Gastrocnemius medialis (tissue), 4 donors: ENCODE measurements around the gene NAAA. TPM values are rescaled to one million over a fixed set of nuclear protein-coding genes. Genes with fewer than 3 reads are reported as not detected.

Source experiments
- ATAC-seq, 2 donors: fragments of 150-250 bp; one replicate each; pipeline ENCODE4 v1.9.1; 2016
- DNase-seq, 2 donors: peaks; one replicate each; pipeline ENCODE4 v3.0.0-alpha.2; 2019
- H3K27ac ChIP-seq, 4 donors: fragments of 200-600 bp; sonication (generic); 1 replicate in 1 of 4; 2 replicates in 3 of 4; pipeline ENCODE4 v1.5.1; 2016 to 2018; ENCODE audit warnings: mild to moderate bottlenecking in 2 of 4, moderate library complexity in 1 of 4
- H3K27me3 ChIP-seq, 3 donors: fragments of 200-600 bp; sonication (generic) in 2 of 3; 1 replicate in 1 of 3; 2 replicates in 2 of 3; pipeline versions ENCODE4 v1.5.1 to v1.6.0; 2016 to 2019; ENCODE audit warnings: mild to moderate bottlenecking in 1 of 3, moderate library complexity in 1 of 3
- H3K36me3 ChIP-seq, 2 donors: fragments of 200-600 bp; sonication (generic) in 1 of 2; one replicate each; pipeline ENCODE4 v1.5.1; 2017 to 2018
- H3K4me1 ChIP-seq, 2 donors: fragments of 200-600 bp; sonication (generic) in 1 of 2; one replicate each; pipeline ENCODE4 v1.5.1; 2016 to 2017; ENCODE audit warnings: mild to moderate bottlenecking in 2 of 2
- H3K4me3 ChIP-seq, 4 donors: fragments of 200-600 bp; sonication (generic) in 3 of 4; 1 replicate in 1 of 4; 2 replicates in 3 of 4; pipeline ENCODE4 v1.5.1; 2016 to 2019; ENCODE audit warnings: mild to moderate bottlenecking in 2 of 4
- H3K9me3 ChIP-seq, 3 donors: fragments of 200-600 bp; sonication (generic) in 2 of 3; 1 replicate in 1 of 3; 2 replicates in 2 of 3; pipeline ENCODE4 v1.5.1; 2016 to 2019
- POLR2A ChIP-seq, 2 donors: fragments of 450-650 bp; IDR thresholded peaks; one replicate each; pipeline ENCODE4 v1.6.1; 2017; ENCODE audit warnings: antibody characterized with exemption in 2 of 2, mild to moderate bottlenecking in 2 of 2, moderate library complexity in 2 of 2
- in situ Hi-C, 4 donors: fragments of 200-750 bp; cut with MboI; loops; one replicate each; pipeline versions ENCODE4 v1.15.0 to v1.8.0; 2017; ENCODE audit warnings: low sequenced_read_pairs in 4 of 4
- intact Hi-C: fragments of 100-400 bp; cut with DNase I; formaldehyde crosslinking; loops from one replicate; pipeline ENCODE4 v1.15.1; 2023; ENCODE audit warnings: low total_unique reads
- total RNA-seq, 4 donors: library from RNA; depleted of rRNA; stranded (reverse); fragments of >200 nt; gene quantifications; one replicate each; pipeline versions ENCODE4 v1.1.0 to v1.2.3, GENCODE V29; 2016
- TF ChIP-seq, protein P1 (sequence below), 5 experiments: fragments of 450-650 bp in 3 of 5; fragments of 200-600 bp in 2 of 5; sonication (generic) in 2 of 5; IDR thresholded peaks in 4 of 5; conservative IDR thresholded peaks in 1 of 5; 1 replicate in 4 of 5; 2 replicates in 1 of 5; pipeline ENCODE4 v1.5.1; 2016 to 2019; ENCODE audit warnings: antibody characterized with exemption in 5 of 5, mild to moderate bottlenecking in 3 of 5, moderate library complexity in 3 of 5

Gene NAAA
- total RNA-seq, 4 donors from 2014 or later = 18.5 to 69.8 (median 42.3) TPM

DNA sequence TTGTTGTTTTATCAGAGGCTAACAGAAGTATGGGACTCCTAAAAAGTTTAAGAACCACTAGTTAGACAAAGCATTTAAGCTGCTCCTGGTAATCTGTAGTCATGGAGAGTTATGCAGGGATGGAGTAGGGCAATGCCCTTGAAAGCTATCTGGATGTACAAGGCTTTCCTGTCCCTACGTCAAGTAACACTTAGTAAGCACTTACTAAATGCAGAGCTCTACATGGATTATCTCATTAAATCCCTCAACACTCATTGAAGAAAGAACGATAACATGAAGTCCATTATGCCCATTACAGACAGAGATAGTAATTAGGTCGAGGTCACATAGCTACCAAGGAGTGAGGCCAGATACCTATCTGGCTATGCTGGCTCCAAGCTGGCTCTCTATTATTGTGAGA lies 71.7 kb downstream of the NAAA start:
- H3K27me3 ChIP-seq = no peaks in the 10 kb centered on the region
- no peak overlapping the region for H3K27ac ChIP-seq
- H3K4me1 ChIP-seq = no peaks in the 10 kb centered on the region
- no peaks in the 10 kb centered on the region for H3K36me3 ChIP-seq
- TF ChIP-seq, protein P1, sequence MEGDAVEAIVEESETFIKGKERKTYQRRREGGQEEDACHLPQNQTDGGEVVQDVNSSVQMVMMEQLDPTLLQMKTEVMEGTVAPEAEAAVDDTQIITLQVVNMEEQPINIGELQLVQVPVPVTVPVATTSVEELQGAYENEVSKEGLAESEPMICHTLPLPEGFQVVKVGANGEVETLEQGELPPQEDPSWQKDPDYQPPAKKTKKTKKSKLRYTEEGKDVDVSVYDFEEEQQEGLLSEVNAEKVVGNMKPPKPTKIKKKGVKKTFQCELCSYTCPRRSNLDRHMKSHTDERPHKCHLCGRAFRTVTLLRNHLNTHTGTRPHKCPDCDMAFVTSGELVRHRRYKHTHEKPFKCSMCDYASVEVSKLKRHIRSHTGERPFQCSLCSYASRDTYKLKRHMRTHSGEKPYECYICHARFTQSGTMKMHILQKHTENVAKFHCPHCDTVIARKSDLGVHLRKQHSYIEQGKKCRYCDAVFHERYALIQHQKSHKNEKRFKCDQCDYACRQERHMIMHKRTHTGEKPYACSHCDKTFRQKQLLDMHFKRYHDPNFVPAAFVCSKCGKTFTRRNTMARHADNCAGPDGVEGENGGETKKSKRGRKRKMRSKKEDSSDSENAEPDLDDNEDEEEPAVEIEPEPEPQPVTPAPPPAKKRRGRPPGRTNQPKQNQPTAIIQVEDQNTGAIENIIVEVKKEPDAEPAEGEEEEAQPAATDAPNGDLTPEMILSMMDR (IDR thresholded peaks at IDR 0.05 in 4 of 5, conservative IDR thresholded peaks at IDR 0.05 in 1 of 5) = no peak
- no peak for TF ChIP-seq POLR2A (IDR thresholded peaks at IDR 0.05)
- in situ Hi-C loops (no loop called here), intact Hi-C loops (no loop called here)
- H3K9me3 ChIP-seq = no peaks in the 10 kb centered on the region
- DNase-seq (no peak), ATAC-seq (no peak)
- no peak overlapping the region for H3K4me3 ChIP-seq

DNA sequence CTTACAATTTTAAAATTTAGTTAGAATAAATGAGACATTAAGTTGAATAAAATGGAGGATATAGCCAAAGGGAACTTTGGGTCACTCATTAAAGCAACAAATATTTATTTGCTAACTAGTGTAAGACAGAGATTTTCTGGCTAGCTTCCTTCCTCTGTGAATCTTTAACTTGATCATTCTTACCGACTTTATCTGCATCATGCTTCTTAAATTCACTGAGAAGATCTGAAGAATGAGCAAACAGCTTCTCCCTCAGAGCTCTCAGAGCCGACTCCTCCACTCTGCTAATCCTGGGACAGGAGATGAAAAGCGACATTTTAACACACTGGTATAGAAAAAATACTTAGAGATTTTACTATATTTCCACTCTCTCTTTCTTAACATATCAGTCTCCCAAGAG lies 73.7 kb downstream of the NAAA start:
- ATAC-seq (no peak), DNase-seq (no peak)
- in situ Hi-C loops = no loop called here
- Histone ChIP-seq H3K27me3 (no peaks in the 10 kb centered on the region), H3K36me3 (no peaks in the 10 kb centered on the region), H3K4me1 (no peaks in the 10 kb centered on the region), H3K27ac (no peak overlapping the region), H3K4me3 (no peak overlapping the region), H3K9me3 (no peaks in the 10 kb centered on the region)
- TF ChIP-seq POLR2A (IDR thresholded peaks at IDR 0.05) = no peak
- TF ChIP-seq, protein P1 (IDR thresholded peaks at IDR 0.05 in 4 of 5, conservative IDR thresholded peaks at IDR 0.05 in 1 of 5) = no peak
- intact Hi-C loops = no loop called here

Other genes starting within 250 kb of the NAAA start
- 100 to 1,000 TPM; 213 to 328 (median 254) TPM for gene USO1, start 216.4 kb downstream of the NAAA start, total RNA-seq
- under 1 TPM in 1 of 4 donors, not detected in 3; 0.13 TPM for gene PPEF2, start 38.6 kb downstream of the NAAA start, total RNA-seq
- 10 to 100 TPM; 23.5 to 46.0 (median 29.4) TPM for gene SDAD1, start 49.9 kb upstream of the NAAA start, total RNA-seq
- gene CXCL9, start 66.5 kb upstream of the NAAA start, total RNA-seq = 1 to 10 TPM in 1 of 4 donors, under 1 TPM in 2, not detected in 1; 0.40 to 1.6 (median 0.46) TPM
- gene CXCL10, start 82.5 kb upstream of the NAAA start, total RNA-seq = under 1 TPM in 1 of 4 donors, not detected in 3; 0.97 TPM
- gene CXCL11, start 95.1 kb upstream of the NAAA start, total RNA-seq = not detected
- 10 to 100 TPM; 55.2 to 91.0 (median 83.4) TPM for gene ART3, start 133.7 kb upstream of the NAAA start, total RNA-seq
- 10 to 100 TPM; 15.7 to 22.8 (median 20.0) TPM for gene NUP54, start 207.4 kb upstream of the NAAA start, total RNA-seq